KBM-7 (cell line): ENCODE results near the gene PPP2R2C.

ENCODE experiments used
- DNase-seq: peaks from one replicate; pipeline ENCODE4 v3.0.0-alpha.2; 2015
- in situ Hi-C: fragments of 300-500 bp; cut with MboI; formaldehyde crosslinking; loops from 2 replicates; pipeline ENCODE4 v1.14.3; 2020; ENCODE audit warnings: low sequenced_read_pairs, low pct_unique_long_range_greater_than_20kb, mixed read lengths

Gene PPP2R2C

DNA sequence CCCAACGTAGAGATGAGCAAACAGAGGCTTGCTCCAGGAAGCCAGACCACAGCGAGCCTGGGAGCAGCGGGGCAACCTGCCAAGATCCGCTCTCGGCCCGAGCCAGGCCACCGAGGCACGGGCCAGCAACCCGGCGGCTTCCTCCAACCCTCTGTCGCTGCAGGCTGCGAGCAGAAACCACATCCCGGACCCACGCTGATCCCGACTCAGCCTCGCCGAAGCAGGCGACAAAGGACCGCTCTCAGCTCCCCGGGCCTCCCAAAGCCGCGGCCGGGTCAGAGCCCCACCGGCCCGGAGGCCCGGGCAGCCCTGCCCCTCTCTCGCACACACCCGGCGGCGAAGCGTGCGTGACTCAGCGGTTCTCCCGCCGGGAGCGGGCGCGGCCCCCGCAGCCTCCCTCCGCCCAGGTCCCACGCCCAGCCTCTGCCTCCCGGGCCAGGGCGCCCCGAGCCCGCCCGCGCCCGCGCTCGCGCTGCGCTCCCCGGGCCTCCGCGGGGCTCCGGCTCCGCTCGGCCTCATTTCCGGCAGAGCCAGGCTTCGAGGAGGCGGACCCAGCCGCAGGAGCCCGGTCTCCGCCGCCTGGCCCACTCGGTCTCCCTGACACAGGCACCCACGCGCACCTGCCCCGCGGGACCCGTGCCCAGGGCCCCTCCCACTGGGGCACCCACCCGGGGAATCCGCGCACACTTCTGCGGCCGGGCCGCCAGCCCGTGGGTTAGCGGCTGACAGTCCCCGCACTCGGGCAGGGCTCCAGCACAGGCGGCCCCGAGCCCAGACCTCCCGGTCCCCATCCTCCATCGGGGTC lies 1.7 kb downstream of the PPP2R2C start:
- DNase-seq, result no peak
- in situ Hi-C loops, result no loop called here

DNA sequence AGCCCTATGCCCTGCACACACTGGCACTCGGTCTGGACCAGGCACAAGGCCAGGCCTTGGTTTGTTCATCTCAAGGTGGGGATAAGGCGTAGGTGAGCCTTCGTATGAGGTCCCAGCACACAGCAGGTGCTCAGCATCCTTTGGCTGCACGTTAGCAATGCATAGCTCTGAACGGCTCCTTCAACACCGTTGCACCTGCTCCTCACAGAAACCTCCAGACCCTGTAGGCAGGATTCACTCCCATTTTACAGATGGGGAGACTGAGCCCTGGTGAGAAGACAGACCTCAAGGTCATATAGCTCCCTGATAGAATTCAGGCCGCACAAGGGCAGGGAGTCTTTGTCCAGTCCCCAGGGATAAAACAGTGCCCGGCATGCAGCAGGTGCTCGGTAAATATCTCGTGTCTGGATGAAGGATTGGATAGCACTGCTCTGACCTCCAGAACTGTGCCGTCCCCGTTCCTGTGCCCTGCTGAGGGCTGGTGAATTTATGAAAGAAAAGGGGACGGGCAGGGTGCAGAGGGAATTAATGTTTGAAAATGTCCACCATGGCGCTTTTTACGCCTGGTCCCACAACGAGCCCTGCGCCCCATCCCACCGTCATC lies 2.4 kb downstream of the PPP2R2C start:
- DNase-seq, result no peak
- in situ Hi-C loops, result no loop called here

DNA sequence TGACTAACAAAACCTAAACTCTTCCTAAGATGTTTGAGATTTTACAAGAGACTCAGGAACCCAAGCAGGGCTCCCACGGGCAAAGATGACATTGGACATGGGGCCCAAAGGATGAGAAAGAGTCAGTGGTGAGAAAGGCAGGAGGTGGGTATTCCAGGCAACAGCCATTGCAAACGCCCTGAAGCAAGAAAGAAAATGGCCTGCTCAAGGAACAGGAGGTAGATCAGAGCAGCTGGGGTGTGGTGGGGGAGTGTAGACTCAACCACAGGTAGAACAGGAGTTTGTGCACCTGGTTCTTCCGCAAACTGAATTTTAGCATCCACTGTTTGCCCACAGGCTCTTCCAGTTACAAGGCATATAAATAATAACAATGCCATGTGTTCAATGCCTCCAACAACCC lies 3.3 kb downstream of the PPP2R2C start:
- in situ Hi-C loops, result no loop called here
- no peak for DNase-seq

DNA sequence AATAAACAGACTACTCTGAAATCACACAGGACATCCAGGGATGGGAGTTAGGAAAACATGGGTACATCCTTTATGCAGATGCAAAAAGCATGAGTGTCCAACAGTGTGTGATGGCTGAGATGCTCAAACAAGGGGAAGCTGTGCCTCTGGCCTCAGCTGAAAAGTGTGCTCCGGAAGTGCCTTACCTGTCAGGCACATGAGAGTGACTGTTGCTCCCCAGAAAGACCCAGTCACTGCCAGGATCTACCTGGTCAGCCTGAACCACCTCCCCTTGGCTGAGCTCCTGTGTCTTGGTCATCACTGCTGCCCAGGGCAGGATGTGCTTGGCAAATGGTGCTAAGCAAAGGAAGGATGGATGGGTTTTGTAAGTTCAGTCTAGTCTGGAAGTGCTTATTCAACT lies 4.0 kb downstream of the PPP2R2C start:
- DNase-seq, result no peak
- in situ Hi-C loops, result no loop called here

DNA sequence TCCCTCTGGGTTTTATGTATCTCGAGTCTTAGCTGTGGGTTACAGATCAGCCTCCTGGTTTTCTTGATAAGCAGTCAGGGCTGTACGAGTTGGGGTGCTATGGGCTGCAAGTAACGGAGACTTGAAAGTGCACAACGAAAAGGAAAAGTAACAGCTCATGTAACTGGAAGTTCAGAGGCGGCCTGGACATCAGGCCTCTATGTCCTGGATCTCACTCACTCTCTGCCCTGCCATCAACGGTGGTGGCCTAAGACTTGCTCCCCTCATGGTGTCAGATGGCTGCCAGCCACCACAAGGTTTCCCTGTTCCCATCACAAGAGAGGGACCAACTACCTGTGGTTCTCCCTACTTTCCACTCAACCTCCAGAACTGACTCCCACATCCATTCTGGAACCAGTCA lies 4.8 kb downstream of the PPP2R2C start:
- in situ Hi-C loops, result no loop called here
- DNase-seq, result no peak

DNA sequence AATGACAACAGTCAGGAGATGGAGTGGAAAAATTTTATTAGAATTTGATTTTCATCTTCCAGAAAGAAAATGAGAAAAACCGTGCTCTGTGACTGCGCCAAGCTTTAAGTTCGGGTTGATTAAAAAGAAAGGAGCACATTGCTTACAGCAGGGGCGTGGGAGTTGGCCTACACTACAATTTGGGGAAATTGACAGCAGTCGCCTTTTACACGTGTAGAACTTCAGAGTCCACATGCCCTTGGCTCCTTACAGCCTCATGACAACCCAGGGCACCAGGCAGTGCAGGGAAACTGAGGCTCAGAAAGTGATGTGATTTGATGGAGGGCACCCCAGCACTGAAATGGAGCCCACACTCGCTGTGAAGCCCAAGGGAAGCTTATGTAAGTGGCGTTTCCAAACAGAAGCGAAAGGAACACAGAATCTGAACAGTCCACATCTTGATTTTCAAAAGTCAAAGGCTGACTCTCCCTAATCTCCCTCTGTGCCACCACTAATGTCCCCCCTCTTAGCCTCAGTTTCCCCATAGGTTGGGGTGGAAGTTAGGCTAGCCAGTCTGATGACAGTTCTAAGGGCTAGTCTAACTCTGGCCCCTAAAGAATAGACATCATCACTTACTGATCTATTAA lies 5.5 kb downstream of the PPP2R2C start:
- in situ Hi-C loops, result no loop called here
- no peak for DNase-seq

DNA sequence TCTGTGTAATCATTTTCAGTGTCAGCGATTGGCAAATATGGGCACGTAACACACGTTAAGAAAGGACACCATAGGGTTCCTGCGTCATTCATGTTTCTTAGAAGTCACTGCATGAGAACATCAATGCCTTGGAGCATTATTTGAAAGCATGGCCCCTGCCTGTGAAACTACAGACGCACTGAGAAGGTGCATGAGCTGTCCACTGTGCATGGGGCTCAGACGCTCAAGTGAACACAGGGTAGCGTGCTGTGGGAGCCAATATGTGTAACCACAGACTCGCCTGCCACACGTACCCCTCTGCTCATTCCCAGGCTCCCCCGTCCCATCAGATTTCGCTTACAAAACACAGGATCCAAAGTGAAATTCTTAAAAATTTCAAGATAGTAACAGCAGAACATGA lies 6.5 kb downstream of the PPP2R2C start:
- no peak for DNase-seq
- in situ Hi-C loops, result no loop called here

DNA sequence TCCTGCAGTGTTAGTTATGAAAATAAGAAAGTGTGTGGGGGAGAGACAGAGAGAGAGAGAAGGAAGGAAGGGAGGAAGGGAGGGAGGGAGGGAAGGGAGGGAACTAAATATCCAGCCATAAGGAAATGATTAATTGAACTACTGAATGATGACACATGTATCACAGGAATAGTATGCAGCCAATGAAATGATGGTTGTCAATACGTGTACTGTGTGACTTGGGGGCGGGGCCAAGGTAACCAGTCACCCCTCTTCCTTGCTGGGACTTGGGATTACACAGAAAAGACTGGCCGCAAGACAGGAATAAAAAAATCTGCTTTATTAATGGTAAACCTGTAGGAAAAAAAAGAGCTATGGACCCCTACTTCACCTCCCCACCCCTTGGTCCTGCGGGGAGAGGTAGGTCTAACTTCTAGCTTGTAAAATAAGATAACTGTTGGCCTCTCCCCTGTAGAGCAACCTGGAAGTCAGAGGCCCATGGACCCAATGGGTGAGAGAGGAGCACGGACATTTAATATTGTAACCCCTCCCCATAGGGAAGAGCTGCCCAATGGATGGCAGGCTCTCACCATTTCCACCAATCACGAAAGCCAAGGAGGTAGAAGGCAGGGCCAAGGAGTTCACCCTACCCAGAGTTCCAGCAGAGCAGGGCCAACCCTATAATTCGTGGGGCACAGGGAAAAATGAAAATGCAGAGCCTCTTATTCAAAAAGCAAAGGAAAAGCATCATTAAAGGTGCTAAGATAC lies 7.4 kb downstream of the PPP2R2C start:
- in situ Hi-C loops, result no loop called here
- no peak for DNase-seq

GRCh38 chr4:6463311-6464289 lies 8.8 kb downstream of the PPP2R2C start:
- no peak for DNase-seq
- in situ Hi-C loops, result no loop called here

DNA sequence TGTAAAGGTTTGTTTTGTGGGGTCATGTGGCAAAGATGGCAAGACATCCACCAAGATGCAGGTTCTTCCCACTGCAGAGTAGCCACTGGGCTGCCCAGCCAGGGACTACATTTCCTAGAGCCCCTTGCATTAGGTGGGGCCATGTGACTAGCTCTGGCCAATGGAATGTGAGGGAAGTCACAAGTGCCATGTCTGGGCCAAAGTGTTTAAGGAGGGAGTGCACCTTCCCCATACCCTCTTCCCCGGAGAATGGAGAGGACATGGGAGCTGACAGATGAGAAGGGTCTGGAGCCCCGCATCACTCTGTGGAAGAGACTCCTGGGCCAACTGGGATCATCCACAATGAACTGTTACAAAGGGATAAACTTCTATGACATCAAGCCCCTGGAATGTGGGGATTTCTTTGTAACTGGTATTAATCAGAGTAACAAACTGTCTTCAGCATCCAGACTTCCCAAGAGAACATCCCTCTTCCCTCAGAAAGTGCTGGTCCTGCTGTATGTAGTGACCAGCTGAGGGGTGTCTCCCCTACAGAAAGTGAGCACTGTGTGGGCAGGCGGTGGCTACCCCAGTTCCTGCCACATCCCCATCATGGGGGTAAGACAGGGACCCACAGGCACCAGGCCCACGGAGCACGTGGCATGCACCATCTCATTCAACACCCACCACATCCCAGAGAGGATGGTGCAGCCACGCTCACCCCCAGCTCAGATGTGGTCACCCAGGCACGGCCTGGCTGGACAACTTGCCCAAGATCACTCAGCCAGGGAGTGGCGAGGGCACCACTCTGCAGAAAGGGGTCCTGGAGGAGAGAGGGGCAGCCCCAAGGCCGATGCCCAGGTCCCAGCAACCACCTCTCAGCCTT lies 10.9 kb downstream of the PPP2R2C start:
- DNase-seq, result no peak
- in situ Hi-C loops, result no loop called here

GRCh38 chr4:6460876-6461275 lies 11.5 kb downstream of the PPP2R2C start:
- in situ Hi-C loops, result no loop called here
- no peak for DNase-seq

DNA sequence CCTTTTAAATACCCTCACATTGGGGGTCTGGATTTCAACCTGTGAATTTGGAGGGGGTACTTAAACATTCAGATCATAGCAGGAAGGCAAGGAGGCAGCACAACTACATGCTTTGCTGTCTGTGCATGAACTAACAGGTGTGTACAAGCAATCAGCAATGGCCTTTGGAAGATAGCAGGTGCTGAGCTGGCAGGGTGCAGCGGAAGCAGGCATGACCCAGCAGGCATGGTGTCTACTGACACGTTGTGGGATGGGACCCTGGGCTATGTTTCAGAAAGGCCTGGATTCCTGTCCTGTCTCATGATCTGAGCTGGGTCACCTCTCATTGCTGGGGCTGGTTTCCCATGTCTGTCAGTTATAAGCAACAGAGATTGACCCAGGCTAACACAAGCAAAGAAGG lies 13.9 kb downstream of the PPP2R2C start:
- in situ Hi-C loops, result no loop called here
- no peak for DNase-seq

DNA sequence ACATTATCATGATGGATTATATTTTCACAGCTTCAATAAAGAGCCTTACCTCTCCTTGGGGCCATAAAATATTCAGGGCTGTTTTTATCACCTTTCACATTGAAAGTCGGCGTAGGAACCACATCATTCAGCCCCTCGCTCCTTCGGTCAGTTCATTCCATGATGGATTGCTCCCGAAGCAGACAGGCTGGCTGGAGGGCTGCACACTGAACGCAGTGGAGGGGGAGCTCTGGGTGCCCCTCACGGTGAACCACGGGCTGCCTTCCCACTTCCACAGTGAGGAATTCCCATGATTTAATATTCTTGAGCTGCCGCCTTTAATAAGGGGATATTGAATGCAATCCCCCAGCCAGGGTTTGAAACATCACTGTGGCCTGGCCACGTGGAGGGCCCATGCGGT lies 16.0 kb downstream of the PPP2R2C start:
- in situ Hi-C loops, result no loop called here
- no peak for DNase-seq

DNA sequence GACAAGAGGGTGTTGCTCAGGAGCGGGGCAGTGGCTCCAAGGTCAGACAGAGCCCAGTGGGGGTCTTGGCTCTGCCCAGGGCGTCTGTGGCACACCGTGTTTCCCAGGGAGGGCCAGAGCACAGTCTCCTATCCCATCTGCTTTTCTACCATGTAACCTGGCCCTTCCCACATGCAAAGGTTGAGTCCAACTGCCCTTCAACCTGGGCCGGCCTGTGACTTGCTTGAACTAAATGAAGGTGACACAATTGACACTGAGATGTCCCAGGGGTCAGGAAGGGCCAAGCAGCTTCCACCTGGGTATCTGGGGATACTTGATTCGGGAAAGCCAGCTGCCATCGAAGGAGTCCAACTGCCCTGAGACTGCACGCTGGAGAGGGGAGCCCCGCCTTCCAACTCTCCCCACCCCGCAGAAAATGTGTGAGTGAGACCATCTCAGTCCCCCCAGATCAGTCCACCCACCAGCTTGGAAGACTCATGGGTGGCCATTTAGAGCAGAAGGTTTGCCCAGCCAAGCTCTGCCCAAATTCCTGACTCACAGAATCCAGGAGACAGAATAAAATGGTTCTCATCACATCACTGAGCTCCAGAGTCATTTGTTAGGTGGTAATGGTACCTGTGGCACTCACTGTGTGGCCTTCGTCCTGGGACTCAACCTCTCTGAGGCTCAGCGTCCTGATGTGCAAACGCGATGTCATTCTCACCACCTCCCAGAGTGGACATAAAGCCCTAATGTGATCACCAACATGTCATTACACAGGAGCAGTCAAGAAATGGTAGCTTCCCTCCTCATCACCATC lies 18.1 kb downstream of the PPP2R2C start:
- in situ Hi-C loops, result no loop called here
- no peak for DNase-seq

- in situ Hi-C loops, result no loop called here
- no peak for DNase-seq
Measured at GRCh38 chr4:6453688-6453990, 18.8 kb downstream of the PPP2R2C start.

GRCh38 chr4:6452897-6453687 lies 19.3 kb downstream of the PPP2R2C start:
- in situ Hi-C loops, result no loop called here
- no peak for DNase-seq
